HEK293T (cell line): ENCODE measurements around the gene SUPT5H.

Experiments
- L3MBTL2 ChIP-seq: fragments of 450-650 bp; conservative IDR thresholded peaks from 2 replicates; pipeline ENCODE4 v1.6.1; 2016; ENCODE audit warnings: mild to moderate bottlenecking
- SUZ12 ChIP-seq: fragments of 450-650 bp; IDR thresholded peaks from 2 replicates; pipeline ENCODE4 v1.6.1; 2016; ENCODE audit warnings: mild to moderate bottlenecking
- TARDBP ChIP-seq: fragments of 450-650 bp; IDR thresholded peaks from 2 replicates; pipeline ENCODE4 v1.6.1; 2016
- ZNF384 ChIP-seq: fragments of 450-650 bp; IDR thresholded peaks from 2 replicates; pipeline ENCODE4 v1.6.1; 2016

DNA sequence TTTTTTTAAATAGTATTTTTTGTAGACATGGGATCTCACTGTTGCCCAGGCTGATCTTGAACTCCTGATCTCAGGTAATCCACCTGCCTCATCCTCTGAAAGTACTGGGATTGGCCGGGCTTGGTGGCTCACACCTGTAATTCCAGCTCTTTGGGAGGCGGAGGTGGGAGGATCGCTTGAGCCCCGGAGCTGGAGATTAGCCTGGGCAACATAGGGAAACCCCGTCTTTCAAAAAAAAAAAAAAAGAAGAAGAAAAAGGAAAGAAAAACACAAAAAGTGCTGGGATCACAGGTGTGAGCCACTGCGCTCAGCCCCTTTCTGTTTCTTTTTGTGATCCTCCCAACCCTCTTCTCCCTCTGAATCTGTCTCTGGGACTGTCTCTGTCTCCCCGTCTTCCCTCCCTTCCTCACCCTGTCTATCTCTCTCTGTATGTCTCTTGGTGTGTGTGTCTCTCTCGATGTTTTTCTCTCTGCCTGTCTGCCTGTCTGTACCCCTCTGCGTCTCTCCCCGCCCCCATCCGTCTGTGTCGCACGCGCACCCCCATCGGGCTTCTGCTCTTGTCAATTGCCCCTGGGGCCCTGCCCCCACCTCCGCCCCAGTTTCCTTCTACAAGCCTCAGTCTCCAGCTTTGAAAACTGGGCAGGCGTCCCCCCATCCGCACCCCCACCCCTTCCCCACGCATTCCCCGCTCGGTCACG is 39.3 kb upstream of the SUPT5H start:
- TF ChIP-seq L3MBTL2 (no peak), SUZ12 (no peak), TARDBP (no peak), ZNF384 (no peak)
